ENCODE results near the gene HTT. TPM values are rescaled to one million over a fixed set of nuclear protein-coding genes. Genes with fewer than 3 reads are reported as not detected.

Gene HTT
- total RNA-seq, 5 donors from 2014 or later (not counting 1 experiment from before 2014, with no cell fraction given): 60.3 to 97.1 (median 71.4) TPM

GRCh38 chr4:3031357-3032082 is 43.0 kb upstream of the HTT start:
- ATAC-seq (replicated peaks in 1 of 4): no peak
- Mint-ChIP-seq H3K27ac (no peak overlapping the region), H3K36me3 (no peaks in the 10 kb centered on the region), H3K4me3 (no peak overlapping the region), H3K27me3 (peaks cover 0 to 2% of the 10 kb centered on the region in 2 donors), H3K9me3 (no peaks in the 10 kb centered on the region), H3K4me1 (no peaks in the 10 kb centered on the region)
- Histone ChIP-seq H3K27me3 (replicated peaks in 1 of 2; ENCODE audit: control insufficient read depth in 2 of 2, extremely low read depth in 1 of 2, insufficient read depth in 2 of 2, low read length in 1 of 2) (peaks cover 0 to 42% of the 10 kb centered on the region in 2 experiments), H3K9me3 (no peaks in the 10 kb centered on the region), H3K4me1 (ENCODE audit: control insufficient read depth in 1 of 2, extremely low read depth in 1 of 2, insufficient read depth in 2 of 2, low read length in 2 of 2) (no peaks in the 10 kb centered on the region), H3K36me3 (ENCODE audit: control insufficient read depth in 2 of 2, extremely low read depth in 1 of 2, insufficient read depth in 1 of 2, low read length in 1 of 2) (no peaks in the 10 kb centered on the region), H3K4me3 (ENCODE audit: control insufficient read depth in 1 of 2, extremely low read depth in 1 of 2, low read length in 1 of 2) (no peak overlapping the region), H3K27ac (ENCODE audit: low read length) (no peak overlapping the region)
- POLR2A ChIA-PET: interaction anchor here in 1 of 2 donors (0.7 kb wide), 1 partner anchor 133 kb away, joined by 3 read pairs; no protein-coding TSS in a partner anchor
- DNase-seq: no peak
- WGBS (ENCODE audit: insufficient coverage): 87% methylated on average over 10 of the region's 12 CpGs
- CTCF ChIA-PET: interaction anchor here in 1 of 2 donors (1.0 kb wide), 1 partner anchor 22 kb away, joined by 4 read pairs; no protein-coding TSS in a partner anchor

GRCh38 chr4:3034231-3034630 is 40.2 kb upstream of the HTT start:
- Histone ChIP-seq H3K9me3 (no peaks in the 10 kb centered on the region), H3K27ac (ENCODE audit: low read length) (no peak overlapping the region), H3K4me1 (ENCODE audit: control insufficient read depth in 1 of 2, extremely low read depth in 1 of 2, insufficient read depth in 2 of 2, low read length in 2 of 2) (peaks cover 3 to 18% of the 10 kb centered on the region in 2 experiments), H3K4me3 (ENCODE audit: control insufficient read depth in 1 of 2, extremely low read depth in 1 of 2, low read length in 1 of 2) (no peak overlapping the region), H3K27me3 (replicated peaks in 1 of 2; ENCODE audit: control insufficient read depth in 2 of 2, extremely low read depth in 1 of 2, insufficient read depth in 2 of 2, low read length in 1 of 2) (peaks cover 0 to 53% of the 10 kb centered on the region in 2 experiments), H3K36me3 (ENCODE audit: control insufficient read depth in 2 of 2, extremely low read depth in 1 of 2, insufficient read depth in 1 of 2, low read length in 1 of 2) (no peaks in the 10 kb centered on the region)
- H3K27ac Mint-ChIP-seq: no peak overlapping the region
- no peaks in the 10 kb centered on the region for H3K36me3 Mint-ChIP-seq
- DNase-seq: no peak
- H3K4me3 Mint-ChIP-seq: no peak overlapping the region
- 80% methylated on average over 7 of the region's 8 CpGs for WGBS (ENCODE audit: insufficient coverage)
- no peaks in the 10 kb centered on the region for H3K9me3 Mint-ChIP-seq
- no peak for ATAC-seq (replicated peaks in 1 of 4)
- CTCF ChIA-PET: no interaction called here
- POLR2A ChIA-PET: no interaction called here
- peaks cover 0 to 9% of the 10 kb centered on the region in 2 donors for H3K27me3 Mint-ChIP-seq
- H3K4me1 Mint-ChIP-seq: peaks cover 17 to 22% (median 19%) of the 10 kb centered on the region in 3 donors

- Mint-ChIP-seq H3K27ac (no peak overlapping the region), H3K4me3 (no peak overlapping the region), H3K4me1 (peaks cover 17 to 22% (median 19%) of the 10 kb centered on the region in 3 donors), H3K9me3 (no peaks in the 10 kb centered on the region), H3K27me3 (peaks cover 0 to 7% of the 10 kb centered on the region in 2 donors), H3K36me3 (no peaks in the 10 kb centered on the region)
- 76% methylated on average over 7 of the region's 8 CpGs for WGBS (ENCODE audit: insufficient coverage)
- ATAC-seq (replicated peaks in 1 of 4): no peak
- Histone ChIP-seq H3K4me1 (ENCODE audit: control insufficient read depth in 1 of 2, extremely low read depth in 1 of 2, insufficient read depth in 2 of 2, low read length in 2 of 2) (peaks cover 3 to 18% of the 10 kb centered on the region in 2 experiments), H3K27ac (ENCODE audit: low read length) (no peak overlapping the region), H3K27me3 (replicated peaks in 1 of 2; ENCODE audit: control insufficient read depth in 2 of 2, extremely low read depth in 1 of 2, insufficient read depth in 2 of 2, low read length in 1 of 2) (peaks cover 0 to 46% of the 10 kb centered on the region in 2 experiments), H3K4me3 (ENCODE audit: control insufficient read depth in 1 of 2, extremely low read depth in 1 of 2, low read length in 1 of 2) (no peak overlapping the region), H3K36me3 (ENCODE audit: control insufficient read depth in 2 of 2, extremely low read depth in 1 of 2, insufficient read depth in 1 of 2, low read length in 1 of 2) (no peaks in the 10 kb centered on the region), H3K9me3 (no peaks in the 10 kb centered on the region)
- DNase-seq: no peak
- ChIA-PET POLR2A (no interaction called here), CTCF (interaction anchor here in 1 of 2 donors (0.6 kb wide), 1 partner anchor 255 kb away, joined by 6 read pairs; no protein-coding TSS in a partner anchor)
Observed at GRCh38 chr4:3035249-3035648, 39.2 kb upstream of the HTT start.

DNA sequence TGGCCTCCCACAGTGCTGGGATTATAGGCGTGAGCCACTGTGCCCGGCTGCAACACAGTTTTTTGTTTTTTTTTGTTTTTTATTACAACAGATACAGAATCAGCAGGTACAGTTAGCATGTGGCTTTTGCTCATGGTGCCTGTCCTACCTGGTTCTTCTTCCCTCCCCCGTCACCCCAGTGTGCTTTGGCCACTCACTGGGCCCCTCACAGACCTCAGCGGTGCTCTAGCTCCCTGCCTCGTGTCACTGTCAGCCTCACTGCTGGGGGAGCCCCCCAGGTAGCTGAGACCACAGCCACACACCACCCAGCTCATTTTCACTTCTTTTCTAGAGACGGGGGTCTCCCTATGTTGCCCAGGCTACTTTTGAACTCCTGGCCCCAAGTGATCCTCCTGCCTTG is 38.8 kb upstream of the HTT start:
- Histone ChIP-seq H3K27ac (ENCODE audit: low read length) (no peak overlapping the region), H3K4me1 (ENCODE audit: control insufficient read depth in 1 of 2, extremely low read depth in 1 of 2, insufficient read depth in 2 of 2, low read length in 2 of 2) (peaks cover 3 to 21% of the 10 kb centered on the region in 2 experiments), H3K36me3 (ENCODE audit: control insufficient read depth in 2 of 2, extremely low read depth in 1 of 2, insufficient read depth in 1 of 2, low read length in 1 of 2) (no peaks in the 10 kb centered on the region), H3K9me3 (no peaks in the 10 kb centered on the region), H3K4me3 (ENCODE audit: control insufficient read depth in 1 of 2, extremely low read depth in 1 of 2, low read length in 1 of 2) (no peak overlapping the region), H3K27me3 (replicated peaks in 1 of 2; ENCODE audit: control insufficient read depth in 2 of 2, extremely low read depth in 1 of 2, insufficient read depth in 2 of 2, low read length in 1 of 2) (peaks cover 0 to 45% of the 10 kb centered on the region in 2 experiments)
- no peak for ATAC-seq (replicated peaks in 1 of 4)
- no peaks in the 10 kb centered on the region for H3K9me3 Mint-ChIP-seq
- no peak overlapping the region for H3K27ac Mint-ChIP-seq
- WGBS (ENCODE audit: insufficient coverage): 56% methylated on average over 4 of the region's 6 CpGs
- ChIA-PET CTCF (no interaction called here), POLR2A (no interaction called here)
- H3K4me1 Mint-ChIP-seq: peaks cover 21 to 22% (median 22%) of the 10 kb centered on the region in 3 donors
- H3K4me3 Mint-ChIP-seq: no peak overlapping the region
- no peaks in the 10 kb centered on the region for H3K36me3 Mint-ChIP-seq
- H3K27me3 Mint-ChIP-seq: peaks cover 0 to 7% of the 10 kb centered on the region in 2 donors
- DNase-seq: no peak

DNA sequence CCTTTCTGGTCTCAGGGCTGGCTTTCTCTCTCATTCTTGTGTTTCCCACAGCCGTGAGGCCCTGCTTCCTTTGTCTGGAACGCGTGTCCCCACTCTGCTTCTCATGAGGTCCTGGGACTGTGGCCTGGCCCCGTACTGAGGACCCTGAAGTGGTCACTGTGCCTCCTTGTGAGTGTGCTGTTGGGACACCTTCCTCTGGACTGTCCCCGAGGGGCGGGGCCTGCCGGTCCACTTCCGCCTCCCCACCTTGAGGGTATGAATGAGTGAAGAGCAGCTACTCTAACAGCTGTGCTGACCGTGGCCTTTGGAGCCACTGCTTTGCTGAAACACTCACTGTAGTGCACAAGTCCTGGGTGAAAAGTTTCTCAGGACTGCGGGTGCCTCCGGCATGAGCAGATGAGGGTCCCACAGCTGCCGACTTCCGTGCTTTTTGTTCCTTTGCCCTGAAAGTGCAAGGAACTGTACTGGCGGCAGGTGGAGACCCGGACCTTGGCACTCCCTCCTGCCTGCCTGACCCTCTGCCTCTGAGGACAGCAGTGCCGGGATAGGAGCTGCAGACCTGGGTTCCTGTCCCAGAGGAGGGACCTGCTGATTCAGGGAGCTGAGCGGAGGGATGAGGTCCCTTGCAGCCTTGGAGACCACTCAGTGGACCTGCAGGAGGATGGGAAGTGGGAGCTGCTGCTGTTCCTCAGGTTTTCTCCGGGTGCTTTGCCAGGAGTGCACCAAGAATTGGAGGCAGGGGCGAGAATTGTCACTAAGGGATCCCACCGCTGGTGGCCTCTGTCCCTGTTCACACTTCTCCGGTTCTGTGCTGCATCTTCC is 38.1 kb upstream of the HTT start:
- no peak overlapping the region for H3K27ac ChIP-seq (ENCODE audit: low read length)
- peaks cover 24 to 25% (median 24%) of the 10 kb centered on the region in 3 donors for H3K4me1 Mint-ChIP-seq
- no peak overlapping the region for H3K4me3 ChIP-seq (ENCODE audit: control insufficient read depth in 1 of 2, extremely low read depth in 1 of 2, low read length in 1 of 2)
- WGBS (ENCODE audit: insufficient coverage): 85% methylated on average over 21 of the region's 21 CpGs
- ATAC-seq (replicated peaks in 1 of 4) (no peak), DNase-seq (no peak)
- CTCF ChIA-PET: no interaction called here
- no peaks in the 10 kb centered on the region for H3K9me3 Mint-ChIP-seq
- peaks cover 3 to 28% of the 10 kb centered on the region in 2 experiments for H3K4me1 ChIP-seq (ENCODE audit: control insufficient read depth in 1 of 2, extremely low read depth in 1 of 2, insufficient read depth in 2 of 2, low read length in 2 of 2)
- H3K36me3 Mint-ChIP-seq: no peaks in the 10 kb centered on the region
- H3K36me3 ChIP-seq (ENCODE audit: control insufficient read depth in 2 of 2, extremely low read depth in 1 of 2, insufficient read depth in 1 of 2, low read length in 1 of 2): no peaks in the 10 kb centered on the region
- H3K4me3 Mint-ChIP-seq: peak overlapping the region in 1 of 3 donors; percentile 85
- H3K9me3 ChIP-seq: no peaks in the 10 kb centered on the region
- H3K27me3 Mint-ChIP-seq: peaks cover 0 to 7% of the 10 kb centered on the region in 2 donors
- H3K27me3 ChIP-seq (replicated peaks in 1 of 2; ENCODE audit: control insufficient read depth in 2 of 2, extremely low read depth in 1 of 2, insufficient read depth in 2 of 2, low read length in 1 of 2): peaks cover 0 to 38% of the 10 kb centered on the region in 2 experiments
- POLR2A ChIA-PET: no interaction called here
- no peak overlapping the region for H3K27ac Mint-ChIP-seq

GRCh38 chr4:3037957-3038461 is 36.5 kb upstream of the HTT start:
- Mint-ChIP-seq H3K4me3 (peak overlapping the region; percentile 51 to 85 (median 65)), H3K27ac (peak overlapping the region; percentile 3 to 55), H3K36me3 (no peaks in the 10 kb centered on the region), H3K4me1 (peaks cover 39 to 41% (median 39%) of the 10 kb centered on the region in 3 donors), H3K9me3 (no peaks in the 10 kb centered on the region), H3K27me3 (peaks cover 0 to 7% of the 10 kb centered on the region in 2 donors)
- H3K27ac ChIP-seq (ENCODE audit: low read length): no peak overlapping the region
- H3K36me3 ChIP-seq (ENCODE audit: control insufficient read depth in 2 of 2, extremely low read depth in 1 of 2, insufficient read depth in 1 of 2, low read length in 1 of 2): no peaks in the 10 kb centered on the region
- 10% methylated on average over 3 of the region's 6 CpGs for WGBS (ENCODE audit: insufficient coverage)
- DNase-seq (peak in 2 of 35 experiments; percentile 15 to 26), ATAC-seq (replicated peaks in 1 of 4) (no peak)
- H3K4me1 ChIP-seq (ENCODE audit: control insufficient read depth in 1 of 2, extremely low read depth in 1 of 2, insufficient read depth in 2 of 2, low read length in 2 of 2): peaks cover 5 to 43% of the 10 kb centered on the region in 2 experiments
- H3K4me3 ChIP-seq (ENCODE audit: control insufficient read depth in 1 of 2, extremely low read depth in 1 of 2, low read length in 1 of 2): peak overlapping the region in 1 of 2 donors; percentile 23
- CTCF ChIA-PET: interaction anchor here (0.5 to 1.1 kb wide), 4 partner anchors 24 to 440 kb away, joined by 3 to 4 read pairs (median 4); no protein-coding TSS in a partner anchor
- POLR2A ChIA-PET: no interaction called here
- H3K27me3 ChIP-seq (replicated peaks in 1 of 2; ENCODE audit: control insufficient read depth in 2 of 2, extremely low read depth in 1 of 2, insufficient read depth in 2 of 2, low read length in 1 of 2): peaks cover 0 to 34% of the 10 kb centered on the region in 2 experiments
- no peaks in the 10 kb centered on the region for H3K9me3 ChIP-seq
